C4-2B (cell line): ENCODE measurements around the gene GAL3ST1.

Experiments used
- H3K27ac ChIP-seq: fragments of 450-650 bp; 2 replicates; pipeline ENCODE4 v1.5.1; 2017
- ZFX ChIP-seq: fragments of 450-650 bp; IDR thresholded peaks from 2 replicates; pipeline ENCODE4 v1.6.1; 2017
- TF ChIP-seq, protein P1 (sequence below): fragments of 450-650 bp; conservative IDR thresholded peaks from 2 replicates; pipeline ENCODE4 v1.5.1; 2017; ENCODE audit warnings: mild to moderate bottlenecking

Gene GAL3ST1

GRCh38 chr22:30508216-30508615 is 66.2 kb downstream of the GAL3ST1 start:
- H3K27ac ChIP-seq: no peak overlapping the region
- TF ChIP-seq ZFX: no peak
- TF ChIP-seq, protein P1, sequence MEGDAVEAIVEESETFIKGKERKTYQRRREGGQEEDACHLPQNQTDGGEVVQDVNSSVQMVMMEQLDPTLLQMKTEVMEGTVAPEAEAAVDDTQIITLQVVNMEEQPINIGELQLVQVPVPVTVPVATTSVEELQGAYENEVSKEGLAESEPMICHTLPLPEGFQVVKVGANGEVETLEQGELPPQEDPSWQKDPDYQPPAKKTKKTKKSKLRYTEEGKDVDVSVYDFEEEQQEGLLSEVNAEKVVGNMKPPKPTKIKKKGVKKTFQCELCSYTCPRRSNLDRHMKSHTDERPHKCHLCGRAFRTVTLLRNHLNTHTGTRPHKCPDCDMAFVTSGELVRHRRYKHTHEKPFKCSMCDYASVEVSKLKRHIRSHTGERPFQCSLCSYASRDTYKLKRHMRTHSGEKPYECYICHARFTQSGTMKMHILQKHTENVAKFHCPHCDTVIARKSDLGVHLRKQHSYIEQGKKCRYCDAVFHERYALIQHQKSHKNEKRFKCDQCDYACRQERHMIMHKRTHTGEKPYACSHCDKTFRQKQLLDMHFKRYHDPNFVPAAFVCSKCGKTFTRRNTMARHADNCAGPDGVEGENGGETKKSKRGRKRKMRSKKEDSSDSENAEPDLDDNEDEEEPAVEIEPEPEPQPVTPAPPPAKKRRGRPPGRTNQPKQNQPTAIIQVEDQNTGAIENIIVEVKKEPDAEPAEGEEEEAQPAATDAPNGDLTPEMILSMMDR: no peak

- no peak overlapping the region for H3K27ac ChIP-seq
- TF ChIP-seq, protein P1: no peak
These were observed 66.8 kb downstream of the GAL3ST1 start for GRCh38 chr22:30507670-30508069.

- no peak overlapping the region for H3K27ac ChIP-seq
- TF ChIP-seq, protein P1: no peak
- TF ChIP-seq ZFX: no peak
These were observed 67.9 kb downstream of the GAL3ST1 start for GRCh38 chr22:30506507-30506968.
